Measurements from ENCODE around the gene FKBP5.
"Not testable (repeated sequence)": the region's sequence is repeated elsewhere in the genome, so short reads cannot be mapped to it uniquely, and the experiment has no call there.

Gene FKBP5

GRCh38 chr6:35678814-35679213 is 9.9 kb downstream of the FKBP5 start:
- H3K27ac ChIP-seq (ENCODE audit: low read depth in 2 of 2, low read length in 2 of 2) = no peak overlapping the region
- peaks cover 0 to 12% of the 10 kb centered on the region in 2 donors for H3K36me3 ChIP-seq (ENCODE audit: control insufficient read depth in 2 of 2, insufficient read depth in 2 of 2, low read length in 2 of 2)
- H3K9ac ChIP-seq (ENCODE audit: low read depth in 1 of 2, low read length in 2 of 2) = no peak overlapping the region

GRCh38 chr6:35678021-35678654 is 10.6 kb downstream of the FKBP5 start:
- Histone ChIP-seq H3K27me3 (ENCODE audit: control insufficient read depth in 2 of 2, insufficient read depth in 2 of 2, low read length in 2 of 2) (no peaks in the 10 kb centered on the region), H3K9me3 (ENCODE audit: control insufficient read depth in 2 of 2, low read length in 2 of 2) (no peaks in the 10 kb centered on the region), H3K36me3 (ENCODE audit: control insufficient read depth in 2 of 2, insufficient read depth in 2 of 2, low read length in 2 of 2) (peaks cover 0 to 12% of the 10 kb centered on the region in 2 donors), H3K4me3 (ENCODE audit: low read length in 2 of 2) (no peak overlapping the region), H3K27ac (ENCODE audit: low read depth in 2 of 2, low read length in 2 of 2) (no peak overlapping the region), H3K9ac (ENCODE audit: low read depth in 1 of 2, low read length in 2 of 2) (no peak overlapping the region), H3K4me1 (ENCODE audit: control insufficient read depth in 2 of 2, insufficient read depth in 2 of 2, low read length in 2 of 2) (no peaks in the 10 kb centered on the region)

More at GRCh38 chr6:35678814-35679213, 9.9 kb downstream of the FKBP5 start:
- Histone ChIP-seq H3K9me3 (ENCODE audit: control insufficient read depth in 2 of 2, low read length in 2 of 2) (no peaks in the 10 kb centered on the region), H3K4me3 (ENCODE audit: low read length in 2 of 2) (no peak overlapping the region), H3K4me1 (ENCODE audit: control insufficient read depth in 2 of 2, insufficient read depth in 2 of 2, low read length in 2 of 2) (no peaks in the 10 kb centered on the region), H3K27me3 (ENCODE audit: control insufficient read depth in 2 of 2, insufficient read depth in 2 of 2, low read length in 2 of 2) (no peaks in the 10 kb centered on the region)

DNA sequence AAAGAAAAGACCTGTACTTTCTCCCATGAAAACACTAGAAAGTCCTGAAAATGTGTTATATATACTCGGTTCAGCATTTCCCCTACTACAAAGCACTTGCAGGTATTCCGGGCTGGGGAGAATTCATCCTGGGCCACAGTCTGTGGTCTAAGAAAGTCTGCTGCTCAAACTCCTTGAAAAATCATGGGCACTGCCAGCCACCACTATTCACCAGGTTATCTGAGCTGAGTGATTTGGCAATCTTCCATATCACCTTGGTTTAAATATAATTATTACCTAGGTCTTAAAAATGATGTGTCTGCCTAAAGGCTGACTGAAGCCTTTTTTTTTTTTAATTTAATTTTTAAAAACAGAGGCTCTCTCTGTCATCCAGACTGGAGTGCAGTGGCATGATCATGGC is 11.3 kb downstream of the FKBP5 start:
- Histone ChIP-seq H3K4me1 (ENCODE audit: control insufficient read depth in 2 of 2, insufficient read depth in 2 of 2, low read length in 2 of 2) (no peaks in the 10 kb centered on the region), H3K36me3 (ENCODE audit: control insufficient read depth in 2 of 2, insufficient read depth in 2 of 2, low read length in 2 of 2) (peaks cover 0 to 12% of the 10 kb centered on the region in 2 donors), H3K4me3 (ENCODE audit: low read length in 2 of 2) (no peak overlapping the region), H3K27me3 (ENCODE audit: control insufficient read depth in 2 of 2, insufficient read depth in 2 of 2, low read length in 2 of 2) (no peaks in the 10 kb centered on the region), H3K9me3 (ENCODE audit: control insufficient read depth in 2 of 2, low read length in 2 of 2) (no peaks in the 10 kb centered on the region), H3K27ac (ENCODE audit: low read depth in 2 of 2, low read length in 2 of 2) (no peak overlapping the region), H3K9ac (ENCODE audit: low read depth in 1 of 2, low read length in 2 of 2) (no peak overlapping the region)

- no peak overlapping the region for H3K27ac ChIP-seq (ENCODE audit: low read depth in 2 of 2, low read length in 2 of 2)
- H3K36me3 ChIP-seq (ENCODE audit: control insufficient read depth in 2 of 2, insufficient read depth in 2 of 2, low read length in 2 of 2) = peaks cover 0 to 12% of the 10 kb centered on the region in 2 donors
- no peak overlapping the region for H3K9ac ChIP-seq (ENCODE audit: low read depth in 1 of 2, low read length in 2 of 2)
- H3K27me3 ChIP-seq (ENCODE audit: control insufficient read depth in 2 of 2, insufficient read depth in 2 of 2, low read length in 2 of 2) = no peaks in the 10 kb centered on the region
- no peak overlapping the region for H3K4me3 ChIP-seq (ENCODE audit: low read length in 2 of 2)
- no peaks in the 10 kb centered on the region for H3K9me3 ChIP-seq (ENCODE audit: control insufficient read depth in 2 of 2, low read length in 2 of 2)
- H3K4me1 ChIP-seq (ENCODE audit: control insufficient read depth in 2 of 2, insufficient read depth in 2 of 2, low read length in 2 of 2) = no peaks in the 10 kb centered on the region
These were observed 12.8 kb downstream of the FKBP5 start for GRCh38 chr6:35675871-35676459.

GRCh38 chr6:35674594-35674993 is 14.1 kb downstream of the FKBP5 start:
- Histone ChIP-seq H3K9me3 (ENCODE audit: control insufficient read depth in 2 of 2, low read length in 2 of 2) (no peaks in the 10 kb centered on the region), H3K4me3 (ENCODE audit: low read length in 2 of 2) (no peak overlapping the region), H3K36me3 (ENCODE audit: control insufficient read depth in 2 of 2, insufficient read depth in 2 of 2, low read length in 2 of 2) (peaks cover 0 to 9% of the 10 kb centered on the region in 2 donors), H3K4me1 (ENCODE audit: control insufficient read depth in 2 of 2, insufficient read depth in 2 of 2, low read length in 2 of 2) (peaks cover 0 to 2% of the 10 kb centered on the region in 2 donors), H3K27me3 (ENCODE audit: control insufficient read depth in 2 of 2, insufficient read depth in 2 of 2, low read length in 2 of 2) (no peaks in the 10 kb centered on the region), H3K9ac (ENCODE audit: low read depth in 1 of 2, low read length in 2 of 2) (no peak overlapping the region), H3K27ac (ENCODE audit: low read depth in 2 of 2, low read length in 2 of 2) (no peak overlapping the region)

- peaks cover 3 to 7% of the 10 kb centered on the region in 2 donors for H3K4me1 ChIP-seq (ENCODE audit: control insufficient read depth in 2 of 2, insufficient read depth in 2 of 2, low read length in 2 of 2)
- H3K9ac ChIP-seq (ENCODE audit: low read depth in 1 of 2, low read length in 2 of 2) = no peak overlapping the region
- H3K27me3 ChIP-seq (ENCODE audit: control insufficient read depth in 2 of 2, insufficient read depth in 2 of 2, low read length in 2 of 2) = no peaks in the 10 kb centered on the region
- H3K27ac ChIP-seq (ENCODE audit: low read depth in 2 of 2, low read length in 2 of 2) = no peak overlapping the region
- H3K9me3 ChIP-seq (ENCODE audit: control insufficient read depth in 2 of 2, low read length in 2 of 2) = no peaks in the 10 kb centered on the region
- H3K4me3 ChIP-seq (ENCODE audit: low read length in 2 of 2) = no peak overlapping the region
- peaks cover 0 to 4% of the 10 kb centered on the region in 2 donors for H3K36me3 ChIP-seq (ENCODE audit: control insufficient read depth in 2 of 2, insufficient read depth in 2 of 2, low read length in 2 of 2)
These were observed 15.0 kb downstream of the FKBP5 start for GRCh38 chr6:35673755-35674154.

- not testable (repeated sequence) for H3K9ac ChIP-seq (ENCODE audit: low read depth in 1 of 2, low read length in 2 of 2); H3K4me3 ChIP-seq (ENCODE audit: low read length in 2 of 2); H3K27ac ChIP-seq (ENCODE audit: low read depth in 2 of 2, low read length in 2 of 2); H3K36me3 ChIP-seq (ENCODE audit: control insufficient read depth in 2 of 2, insufficient read depth in 2 of 2, low read length in 2 of 2); H3K27me3 ChIP-seq (ENCODE audit: control insufficient read depth in 2 of 2, insufficient read depth in 2 of 2, low read length in 2 of 2); H3K4me1 ChIP-seq (ENCODE audit: control insufficient read depth in 2 of 2, insufficient read depth in 2 of 2, low read length in 2 of 2); H3K9me3 ChIP-seq (ENCODE audit: control insufficient read depth in 2 of 2, low read length in 2 of 2)
These were observed 15.4 kb downstream of the FKBP5 start for GRCh38 chr6:35673284-35673666.

- H3K9ac ChIP-seq (ENCODE audit: low read depth in 1 of 2, low read length in 2 of 2); H3K4me1 ChIP-seq (ENCODE audit: control insufficient read depth in 2 of 2, insufficient read depth in 2 of 2, low read length in 2 of 2); H3K27ac ChIP-seq (ENCODE audit: low read depth in 2 of 2, low read length in 2 of 2); H3K36me3 ChIP-seq (ENCODE audit: control insufficient read depth in 2 of 2, insufficient read depth in 2 of 2, low read length in 2 of 2); H3K27me3 ChIP-seq (ENCODE audit: control insufficient read depth in 2 of 2, insufficient read depth in 2 of 2, low read length in 2 of 2); H3K9me3 ChIP-seq (ENCODE audit: control insufficient read depth in 2 of 2, low read length in 2 of 2); H3K4me3 ChIP-seq (ENCODE audit: low read length in 2 of 2): not testable (repeated sequence)
These were observed 18.3 kb downstream of the FKBP5 start for GRCh38 chr6:35670453-35670852.

DNA sequence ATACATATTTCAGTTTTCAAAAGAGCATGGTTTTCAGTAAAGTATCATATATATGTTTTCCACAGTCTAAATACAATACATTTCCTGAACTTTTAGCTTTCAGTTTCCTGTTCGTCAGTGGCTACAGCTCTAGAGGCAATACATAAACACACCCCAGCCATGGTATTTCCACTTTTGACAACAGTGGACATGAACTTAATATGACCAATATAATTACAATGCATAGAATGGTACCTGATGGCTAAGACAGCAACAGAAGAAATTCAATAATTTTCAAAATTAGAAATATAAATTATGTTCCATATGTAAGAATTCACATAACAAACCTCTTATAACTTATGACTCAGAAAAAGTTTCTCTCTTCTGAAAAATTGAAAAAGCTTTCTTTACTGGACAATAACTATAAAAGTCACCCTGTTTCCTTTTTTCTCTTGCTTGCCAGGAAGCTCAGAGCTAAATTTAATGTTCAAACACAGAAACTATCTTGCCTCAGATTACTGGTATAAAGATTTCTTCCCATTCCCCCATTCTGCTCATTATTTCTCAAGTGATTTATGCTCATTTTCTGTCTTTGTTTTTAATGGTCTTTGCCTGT is 19.2 kb downstream of the FKBP5 start:
- no peaks in the 10 kb centered on the region for H3K9me3 ChIP-seq (ENCODE audit: control insufficient read depth in 2 of 2, low read length in 2 of 2)
- H3K36me3 ChIP-seq (ENCODE audit: control insufficient read depth in 2 of 2, insufficient read depth in 2 of 2, low read length in 2 of 2) = no peaks in the 10 kb centered on the region
- H3K9ac ChIP-seq (ENCODE audit: low read depth in 1 of 2, low read length in 2 of 2) = peak overlapping the region; percentile 10 to 51
- peak overlapping the region; percentile 43 to 46 for H3K4me3 ChIP-seq (ENCODE audit: low read length in 2 of 2)
- peaks cover 6 to 7% of the 10 kb centered on the region in 2 donors for H3K4me1 ChIP-seq (ENCODE audit: control insufficient read depth in 2 of 2, insufficient read depth in 2 of 2, low read length in 2 of 2)
- H3K27ac ChIP-seq (ENCODE audit: low read depth in 2 of 2, low read length in 2 of 2) = no peak overlapping the region
- no peaks in the 10 kb centered on the region for H3K27me3 ChIP-seq (ENCODE audit: control insufficient read depth in 2 of 2, insufficient read depth in 2 of 2, low read length in 2 of 2)

DNA sequence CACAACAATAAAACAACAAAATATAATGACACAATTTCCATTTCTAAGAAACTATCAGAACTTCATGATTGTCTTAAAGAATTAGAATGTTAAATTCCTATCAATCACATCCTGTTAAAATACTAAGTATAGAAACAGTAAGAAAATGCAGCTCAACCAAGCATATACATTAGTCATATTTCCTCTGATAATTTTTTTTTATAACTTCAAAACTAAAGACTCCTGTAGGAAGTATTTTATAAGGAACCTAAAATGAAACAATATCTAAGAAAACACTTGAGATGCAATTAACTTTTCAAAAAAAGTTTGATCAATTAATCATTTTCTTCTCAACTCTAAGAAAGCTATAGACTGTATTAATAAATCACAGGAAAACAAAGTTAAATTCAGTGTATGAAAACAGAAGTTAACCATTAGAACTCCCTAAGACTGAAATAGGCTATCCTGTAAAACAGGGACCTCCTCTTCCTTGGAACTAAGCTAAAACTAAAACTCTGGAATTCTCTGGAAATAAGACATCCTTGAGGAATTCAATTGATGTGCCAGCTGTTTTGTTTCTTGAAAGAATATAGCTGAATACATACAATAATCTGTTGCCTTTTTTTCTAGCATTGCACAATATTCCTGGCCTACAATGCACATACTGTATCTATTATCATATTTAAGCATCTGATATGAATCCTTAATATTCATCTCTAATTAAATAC is 19.8 kb downstream of the FKBP5 start:
- Histone ChIP-seq H3K27me3 (ENCODE audit: control insufficient read depth in 2 of 2, insufficient read depth in 2 of 2, low read length in 2 of 2) (no peaks in the 10 kb centered on the region), H3K4me3 (ENCODE audit: low read length in 2 of 2) (peak overlapping the region; percentile 43 to 46), H3K9me3 (ENCODE audit: control insufficient read depth in 2 of 2, low read length in 2 of 2) (no peaks in the 10 kb centered on the region), H3K4me1 (ENCODE audit: control insufficient read depth in 2 of 2, insufficient read depth in 2 of 2, low read length in 2 of 2) (peaks cover 6 to 7% of the 10 kb centered on the region in 2 donors), H3K9ac (ENCODE audit: low read depth in 1 of 2, low read length in 2 of 2) (peak overlapping the region; percentile 10 to 51), H3K27ac (ENCODE audit: low read depth in 2 of 2, low read length in 2 of 2) (no peak overlapping the region), H3K36me3 (ENCODE audit: control insufficient read depth in 2 of 2, insufficient read depth in 2 of 2, low read length in 2 of 2) (no peaks in the 10 kb centered on the region)
